ENCODE measurements around the gene APCDD1L.

- TF ChIP-seq POLR2A (IDR thresholded peaks at IDR 0.05) (no peak), CTCF (IDR thresholded peaks at IDR 0.05) (no peak)
Observed at GRCh38 chr20:58461899-58462298, 53.3 kb downstream of the APCDD1L start.
